HG02981 (cell line): Measurements from ENCODE around the gene MORF4L1.
A peak's percentile ranks its signal among the peaks of the same experiment; 100 is the strongest.
"Not testable (repeated sequence)": the region's sequence is repeated elsewhere in the genome, so short reads cannot be mapped to it uniquely, and the experiment has no call there.

Source experiments
- ATAC-seq: cut with Tn5 transposase; IDR thresholded peaks from one replicate; pipeline ENCODE4 v1.9.1; 2021; ENCODE audit warnings: mild to moderate bottlenecking, moderate library complexity; ENCODE audit not compliant: unreplicated experiment

MORF4L1 gene

DNA sequence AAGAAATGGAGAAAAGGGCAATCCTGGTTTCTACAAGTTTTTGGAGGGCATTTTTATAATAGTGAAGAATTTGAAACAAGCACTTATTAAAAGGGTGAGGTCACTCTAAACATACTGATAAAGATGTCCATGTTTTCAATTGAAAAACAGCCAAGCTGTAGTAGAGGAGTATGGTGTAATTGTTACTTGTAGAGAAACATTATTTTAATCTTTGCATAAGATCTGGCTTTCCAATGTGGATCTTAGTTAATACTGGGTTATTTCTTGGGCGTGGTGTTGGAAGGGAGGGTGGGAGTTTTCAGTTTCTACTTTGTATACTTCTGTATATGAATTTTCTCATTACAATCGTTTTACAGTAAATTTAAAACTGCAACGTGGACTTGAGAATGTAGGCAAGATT is 22.8 kb downstream of the MORF4L1 start:
- no peak for ATAC-seq

DNA sequence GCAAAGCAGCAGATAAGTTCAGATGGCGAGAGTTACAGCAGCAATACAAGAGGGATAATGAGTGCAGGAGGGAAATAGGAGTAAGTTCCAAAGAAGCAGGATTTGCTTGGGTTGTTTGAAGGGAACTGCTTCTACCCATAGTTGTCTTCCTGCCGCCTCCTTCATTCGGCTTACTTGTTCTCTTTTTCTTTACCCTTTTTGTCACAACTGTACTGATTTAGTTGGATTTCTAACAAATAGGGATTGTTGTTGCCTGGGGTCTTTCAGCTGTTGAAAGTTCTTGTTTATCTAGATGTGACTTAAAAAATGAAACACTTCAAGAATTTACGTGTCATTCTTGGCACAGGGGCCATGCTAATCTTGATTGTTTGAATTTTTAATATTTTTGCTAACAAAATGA is 25.9 kb downstream of the MORF4L1 start:
- ATAC-seq, result no peak

DNA sequence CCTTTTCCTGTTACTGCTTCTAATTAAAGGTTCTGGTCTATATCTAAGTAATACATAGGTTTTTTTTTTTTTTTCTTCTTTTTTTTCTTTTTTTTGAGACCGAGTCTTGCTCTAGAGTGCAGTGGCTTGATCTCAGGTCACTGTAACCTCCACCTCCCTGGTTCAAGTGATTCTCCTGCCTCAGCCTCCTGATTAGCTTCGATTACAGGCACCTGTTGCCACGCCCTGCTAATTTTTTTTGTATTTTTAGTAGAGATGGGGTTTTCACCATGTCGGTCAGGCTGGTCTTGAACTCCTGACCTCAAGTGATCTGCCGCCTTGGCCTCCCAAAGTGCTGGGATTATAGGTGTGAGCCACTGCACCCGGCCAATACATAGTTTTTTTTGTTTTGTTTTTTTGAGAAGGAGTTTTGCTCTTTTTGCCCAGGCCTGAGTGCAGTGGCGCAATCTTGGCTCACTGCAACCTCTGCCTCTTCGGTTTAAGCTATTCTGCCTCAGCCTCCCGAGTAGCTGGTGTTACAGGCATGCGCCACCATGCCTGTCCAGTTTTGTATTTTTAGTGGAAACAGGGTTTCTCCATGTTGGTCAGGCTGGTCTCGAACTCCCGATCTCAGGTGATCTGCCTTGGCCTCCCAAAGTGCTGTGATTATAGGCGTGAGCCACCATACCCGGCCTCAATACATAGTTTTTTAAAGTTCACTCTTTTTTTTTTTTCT is 28.3 kb downstream of the MORF4L1 start:
- ATAC-seq, result not testable (repeated sequence)

DNA sequence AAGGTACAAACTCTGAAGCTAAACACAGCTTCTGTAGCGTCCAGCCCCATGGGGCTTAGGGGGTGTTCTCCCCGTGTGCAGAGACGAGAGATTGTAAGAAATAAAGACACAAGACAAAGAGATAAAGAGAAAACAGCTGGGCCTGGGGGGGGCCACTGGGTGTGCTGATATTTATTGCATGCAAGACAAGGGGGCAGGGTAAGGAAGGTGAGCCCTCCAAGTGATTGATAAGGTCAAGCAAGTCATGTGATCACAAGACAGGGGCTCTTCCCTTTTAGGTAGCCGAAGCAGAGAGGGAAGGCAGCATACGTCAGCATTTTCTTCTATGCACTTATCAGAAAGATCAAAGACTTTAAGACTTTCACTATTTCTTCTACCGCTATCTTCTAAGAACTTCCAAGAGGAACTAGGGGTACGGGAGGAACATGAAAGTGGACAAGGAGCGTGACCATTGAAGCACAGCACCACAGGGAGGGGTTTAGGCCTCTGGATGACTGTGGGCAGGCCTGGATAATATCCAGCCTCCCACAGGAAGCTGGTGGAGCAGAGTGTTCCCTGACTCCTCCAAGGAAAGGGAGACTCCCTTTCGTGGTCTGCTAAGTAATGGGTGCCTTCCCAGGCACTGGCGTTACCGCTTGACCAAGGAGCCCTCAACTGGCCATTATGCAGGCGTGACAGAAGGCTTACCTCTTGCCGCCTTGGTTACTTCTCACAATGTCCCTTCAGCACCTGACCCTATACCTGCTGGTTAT is 29.8 kb downstream of the MORF4L1 start:
- not testable (repeated sequence) for ATAC-seq

DNA sequence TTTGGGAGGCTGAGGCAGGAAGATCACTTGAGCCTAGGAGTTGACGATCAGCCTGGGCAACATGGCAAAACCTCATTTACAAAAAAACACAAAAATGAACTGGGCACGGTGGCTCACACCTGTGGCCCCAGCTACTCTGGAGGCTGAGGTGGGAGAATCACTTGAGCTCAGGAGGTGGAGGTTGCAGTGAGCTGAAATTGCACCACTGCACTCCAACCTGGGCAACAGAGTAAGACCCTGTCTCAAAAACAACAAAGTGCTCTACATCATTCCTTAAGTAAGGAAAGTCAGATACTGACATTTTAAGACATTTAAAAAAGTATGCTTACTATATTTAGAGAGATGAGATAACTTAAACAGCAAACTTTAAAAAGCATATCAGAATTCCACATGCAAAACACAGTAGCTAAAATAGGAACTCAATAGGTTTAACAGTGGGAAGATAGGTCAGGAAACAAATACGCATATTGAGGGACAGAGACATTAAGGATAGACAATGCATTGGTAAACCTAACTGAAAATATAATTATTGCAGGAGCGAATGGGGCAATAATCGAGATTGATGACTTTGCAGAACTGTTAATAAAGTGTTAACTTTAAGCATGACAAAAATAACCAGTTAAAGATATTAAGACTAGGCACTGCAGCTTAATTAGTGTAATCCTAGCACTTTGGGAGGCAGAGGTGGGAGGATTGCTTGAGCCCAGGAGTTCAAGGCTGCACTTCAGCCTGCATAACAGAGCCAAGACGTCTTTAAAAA is 32.1 kb downstream of the MORF4L1 start:
- no peak for ATAC-seq

DNA sequence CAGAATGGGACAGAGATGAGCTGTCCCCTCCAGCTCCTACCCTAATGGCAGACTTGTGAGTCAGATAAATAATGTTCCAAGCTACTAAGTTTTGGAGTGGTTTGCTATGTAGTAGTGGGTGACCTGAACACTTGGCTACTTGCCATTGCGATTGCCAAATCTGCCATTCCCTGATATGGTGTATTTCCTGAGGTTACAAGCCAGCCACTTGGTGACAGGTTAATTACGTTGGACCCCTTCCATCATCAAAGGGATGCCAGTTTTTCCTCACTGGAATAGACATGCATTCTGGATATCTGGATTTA is 33.6 kb downstream of the MORF4L1 start:
- no peak for ATAC-seq

DNA sequence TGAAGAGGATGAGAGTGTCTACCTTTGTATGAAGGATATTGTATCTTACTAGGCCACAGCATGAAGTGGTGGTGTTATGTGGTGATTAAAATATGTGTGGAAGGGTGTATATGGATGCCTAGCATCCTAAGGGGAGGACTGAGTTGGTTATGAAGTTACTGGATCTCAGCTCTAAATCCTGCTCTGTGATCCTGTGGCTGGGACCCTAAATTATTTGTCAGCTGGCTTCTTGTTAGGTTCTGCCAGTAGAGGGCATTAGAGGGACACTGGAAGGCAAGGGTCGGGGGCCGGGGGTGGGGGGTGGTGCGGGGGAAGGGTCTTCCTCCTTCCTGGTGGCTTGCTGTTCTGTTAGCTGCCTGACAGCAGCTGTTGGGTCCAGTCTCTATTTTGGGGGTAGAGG is 34.9 kb downstream of the MORF4L1 start:
- ATAC-seq, result no peak

DNA sequence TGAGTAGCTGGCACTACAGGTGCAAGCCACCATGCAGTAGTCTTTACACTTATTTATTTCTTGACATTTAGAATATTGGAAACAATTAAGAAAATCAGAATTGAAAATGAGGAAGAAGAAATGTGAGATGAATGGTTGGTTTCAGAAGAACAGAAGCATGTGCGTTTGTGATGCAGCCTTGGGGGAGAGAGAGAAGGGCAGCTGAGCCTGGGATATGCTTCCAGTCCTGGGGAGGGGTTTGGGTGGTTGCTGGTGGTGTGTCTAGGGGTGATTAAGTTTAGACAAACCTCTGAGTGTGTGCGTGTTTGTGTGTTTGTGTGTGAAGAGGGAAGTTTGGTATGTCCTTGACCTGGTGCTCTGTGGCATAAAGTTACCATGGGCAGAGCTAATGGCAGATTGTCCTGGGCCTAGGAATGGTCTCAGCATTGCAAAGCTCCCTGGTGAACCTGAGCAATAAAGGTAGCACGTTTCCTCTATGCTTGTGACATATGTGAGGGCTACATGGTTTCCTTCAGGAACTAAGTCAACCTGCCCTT is 36.5 kb downstream of the MORF4L1 start:
- ATAC-seq, result no peak

DNA sequence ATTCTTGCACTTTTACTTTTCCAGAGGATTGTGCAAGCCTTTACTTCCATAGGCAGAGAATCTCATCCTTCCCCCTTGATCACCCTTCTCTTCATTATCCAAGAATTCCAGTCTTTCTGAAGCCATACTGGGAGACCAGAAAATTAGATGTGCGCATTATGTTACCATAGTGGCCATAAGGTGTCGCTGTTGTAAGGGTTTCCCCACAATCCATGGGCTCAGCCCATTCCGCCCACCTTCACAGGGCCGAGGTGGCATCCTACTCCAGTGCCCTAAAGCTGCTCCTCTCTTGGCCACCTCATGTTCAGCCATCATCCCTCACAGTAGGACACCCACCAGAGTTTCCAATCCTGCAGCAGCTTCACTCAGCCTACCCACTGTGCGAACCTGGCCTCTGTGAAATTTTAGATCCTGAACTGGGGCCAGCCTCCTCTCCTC is 37.1 kb downstream of the MORF4L1 start:
- peak; percentile 56 for ATAC-seq

DNA sequence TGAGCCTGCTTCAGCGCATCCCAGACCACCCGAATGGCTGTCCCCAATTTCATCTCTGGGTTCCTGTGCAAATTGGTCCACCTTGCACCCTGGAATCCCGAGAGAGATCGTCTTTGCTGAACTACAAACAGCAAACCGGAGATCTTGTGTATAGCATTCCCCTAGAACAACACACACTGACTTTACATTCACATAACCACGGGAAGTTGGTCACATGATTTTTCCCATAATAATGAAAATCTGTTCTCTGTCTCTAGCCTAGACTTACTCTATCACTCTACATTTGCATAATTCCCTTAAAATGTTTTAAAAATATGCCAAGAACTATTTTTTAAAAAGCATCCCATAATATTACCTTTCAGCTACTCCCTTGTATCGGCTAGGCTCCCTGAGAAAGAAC is 37.6 kb downstream of the MORF4L1 start:
- ATAC-seq, result no peak

DNA sequence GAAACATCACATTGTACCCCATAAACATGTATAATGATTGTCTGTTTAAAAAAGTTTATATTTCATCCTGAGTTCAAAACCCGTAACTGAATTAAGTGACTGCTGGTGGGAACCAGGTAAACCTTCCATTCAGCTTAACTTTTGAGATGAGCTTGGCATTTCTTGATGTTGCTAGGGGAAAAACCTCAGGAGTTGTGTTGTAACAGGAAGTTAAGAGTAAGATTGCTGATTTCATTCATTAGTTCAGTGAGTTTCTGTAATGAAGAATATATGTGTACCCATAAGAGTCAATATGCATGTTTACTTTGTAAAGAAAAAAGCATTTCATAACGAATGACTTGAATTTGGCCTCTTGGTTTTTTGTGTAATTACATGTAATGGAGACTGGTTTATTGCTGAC is 39.6 kb downstream of the MORF4L1 start:
- no peak for ATAC-seq

DNA sequence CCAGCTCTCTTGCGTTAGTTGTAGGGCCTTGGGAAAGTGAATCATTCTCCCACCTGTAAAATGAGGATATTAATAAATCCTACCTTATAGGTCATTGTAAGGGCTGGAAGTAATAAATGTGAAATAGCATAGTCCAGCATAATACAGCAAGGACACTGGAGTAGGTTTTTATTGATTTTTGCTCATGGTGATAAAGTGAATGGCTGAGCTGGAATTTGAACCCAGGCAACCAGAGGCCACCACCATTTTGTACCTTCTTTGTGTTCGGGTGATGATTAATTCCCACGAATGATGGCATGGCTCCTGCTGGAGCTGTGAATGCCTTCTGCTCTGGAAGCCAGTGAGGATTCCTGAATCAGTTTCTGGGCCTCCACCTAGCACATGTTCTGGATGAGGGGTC is 40.3 kb downstream of the MORF4L1 start:
- no peak for ATAC-seq

DNA sequence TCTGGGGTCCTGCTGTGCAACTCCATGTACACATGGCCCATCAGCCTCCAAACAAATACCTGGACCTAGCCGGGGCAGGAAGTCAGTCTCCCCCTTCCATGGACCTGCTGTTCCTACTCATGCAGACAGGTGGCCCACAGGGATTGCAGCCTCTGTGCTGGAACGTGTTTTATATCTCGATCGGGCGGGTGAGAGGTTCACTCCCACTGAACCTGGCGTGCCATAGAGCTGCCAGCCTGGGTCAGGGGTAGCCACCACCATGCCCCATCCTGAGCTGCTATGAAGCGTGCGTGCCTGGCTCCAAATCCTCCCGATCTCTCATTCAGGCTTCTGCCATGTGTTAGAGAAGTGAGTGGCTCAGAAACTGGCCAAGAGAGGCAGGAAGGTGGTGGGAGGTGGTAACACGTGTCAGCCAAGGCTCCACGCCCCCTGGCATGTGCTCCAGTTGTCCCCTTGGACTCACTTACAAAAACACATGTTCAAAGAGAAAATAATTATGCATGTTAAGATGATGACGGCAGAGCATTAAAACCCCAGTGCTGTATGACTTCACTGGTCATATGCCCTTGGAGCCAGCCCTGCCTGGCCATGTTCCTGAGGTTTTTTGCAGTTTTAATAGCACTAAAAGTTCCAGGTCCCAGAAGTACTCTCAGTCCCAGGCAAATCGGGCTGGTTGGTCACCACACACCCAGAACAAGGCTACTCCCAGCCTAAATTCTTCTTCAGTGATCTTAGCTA is 41.5 kb downstream of the MORF4L1 start:
- no peak for ATAC-seq

DNA sequence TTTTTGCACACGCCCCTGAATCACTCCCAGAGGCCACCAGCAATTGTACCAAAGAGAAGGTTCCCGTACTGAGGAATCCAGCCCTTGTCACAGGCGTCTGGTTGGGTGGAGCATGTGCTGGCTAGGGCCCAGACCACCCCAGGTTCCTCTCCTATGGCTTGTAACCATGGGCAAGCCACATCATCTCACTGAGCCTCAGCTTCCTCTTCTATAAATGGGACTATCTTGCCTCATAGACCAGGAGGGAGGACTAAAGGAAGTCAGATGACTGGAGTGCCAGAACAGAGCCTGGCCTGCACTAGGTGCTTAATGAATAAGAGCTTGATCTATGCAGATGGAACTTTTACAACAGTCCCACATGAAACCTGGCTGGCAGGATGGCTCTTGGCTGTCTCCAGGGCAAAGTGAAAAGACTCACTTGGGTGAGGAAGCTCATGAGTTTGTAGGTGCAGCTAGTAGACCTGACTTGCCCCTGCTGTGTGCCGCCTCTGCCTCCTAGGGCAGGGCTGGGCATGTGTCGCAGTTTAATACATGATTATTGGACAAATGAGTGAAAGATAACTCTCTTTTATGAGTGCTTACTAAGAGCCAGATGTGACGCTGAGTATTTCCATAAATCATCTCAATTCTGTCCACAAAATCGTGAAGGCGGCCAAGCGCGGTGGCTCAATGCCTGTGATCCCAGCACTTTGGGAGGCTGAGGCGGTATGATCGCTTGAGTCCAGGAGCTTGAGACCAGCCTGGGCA is 42.8 kb downstream of the MORF4L1 start:
- no peak for ATAC-seq

DNA sequence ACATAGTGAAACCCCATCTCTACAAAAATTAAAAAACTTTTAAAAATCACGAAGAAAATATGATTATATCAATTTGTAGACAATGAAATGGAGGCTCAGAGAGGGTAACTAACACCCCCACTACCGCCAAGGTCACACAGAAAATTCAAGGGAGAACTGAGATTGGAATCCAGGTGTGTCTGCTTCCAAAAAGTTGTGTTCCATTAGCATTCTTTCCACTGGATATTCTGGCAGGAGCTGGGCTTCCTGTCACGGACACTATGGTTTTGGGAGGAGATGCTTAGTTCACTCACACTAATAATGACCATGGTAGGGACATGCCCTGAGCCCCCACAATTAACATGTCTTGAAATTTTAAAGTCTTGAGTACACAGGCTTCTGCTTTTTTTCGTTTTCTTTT is 43.4 kb downstream of the MORF4L1 start:
- no peak for ATAC-seq

DNA sequence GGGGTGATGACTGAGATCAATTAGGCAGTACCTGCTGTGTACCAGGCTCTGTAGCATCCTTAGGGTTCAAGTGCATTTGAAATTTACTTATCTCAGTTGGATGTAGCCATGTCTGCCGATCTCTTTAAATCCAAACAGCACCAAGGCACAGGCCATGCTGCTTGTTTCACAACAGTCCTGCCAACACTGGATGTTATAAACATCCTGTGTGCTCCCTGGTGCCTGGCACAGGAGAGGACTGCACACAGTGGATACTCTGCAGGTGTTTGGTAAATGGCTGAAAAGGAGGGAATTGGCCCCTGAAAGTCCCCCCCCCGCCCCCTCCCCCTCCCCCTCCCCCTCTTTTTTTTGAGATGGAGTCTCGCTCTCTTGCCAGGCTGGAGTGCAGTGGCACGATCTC is 45.2 kb downstream of the MORF4L1 start:
- ATAC-seq, result no peak

DNA sequence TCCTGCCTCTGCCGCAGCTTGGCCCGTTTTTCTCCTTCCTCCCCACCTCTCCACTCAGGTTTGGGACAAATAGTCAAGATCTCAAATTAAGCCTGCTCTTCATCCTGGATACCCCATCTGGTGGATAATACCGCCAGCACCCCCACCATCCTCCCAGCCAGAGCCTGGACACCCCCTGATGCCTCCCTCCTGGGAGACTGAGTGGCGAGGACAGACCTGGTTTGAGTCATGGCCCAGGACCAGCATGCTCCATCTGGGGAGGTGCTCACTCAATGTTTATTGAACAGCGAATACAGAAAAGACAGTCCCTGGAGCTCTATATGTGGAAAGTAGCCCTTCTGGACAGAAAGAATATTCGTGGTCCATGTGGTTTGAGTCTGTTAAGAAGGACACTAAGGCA is 48.8 kb downstream of the MORF4L1 start:
- ATAC-seq, result no peak

DNA sequence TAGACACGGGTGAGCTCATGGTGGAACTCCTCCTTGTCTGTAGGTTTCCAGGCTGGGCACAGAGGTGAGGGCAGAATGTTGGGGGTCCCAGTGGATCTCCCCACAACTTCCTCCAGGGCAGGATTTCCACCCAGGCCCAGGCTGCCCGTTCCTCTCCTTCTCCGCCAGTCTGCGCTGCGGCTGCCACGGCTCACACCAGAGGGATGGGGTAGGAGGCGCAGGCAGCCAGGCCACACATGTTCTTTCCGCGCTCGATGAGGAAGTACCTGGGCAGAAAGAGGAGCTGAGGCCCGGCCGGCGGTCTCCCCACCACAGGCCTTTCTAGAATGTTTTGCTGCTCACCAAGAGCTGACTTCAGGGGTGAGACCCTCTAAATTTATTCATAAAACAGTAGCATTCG is 49.2 kb downstream of the MORF4L1 start:
- ATAC-seq, result no peak

DNA sequence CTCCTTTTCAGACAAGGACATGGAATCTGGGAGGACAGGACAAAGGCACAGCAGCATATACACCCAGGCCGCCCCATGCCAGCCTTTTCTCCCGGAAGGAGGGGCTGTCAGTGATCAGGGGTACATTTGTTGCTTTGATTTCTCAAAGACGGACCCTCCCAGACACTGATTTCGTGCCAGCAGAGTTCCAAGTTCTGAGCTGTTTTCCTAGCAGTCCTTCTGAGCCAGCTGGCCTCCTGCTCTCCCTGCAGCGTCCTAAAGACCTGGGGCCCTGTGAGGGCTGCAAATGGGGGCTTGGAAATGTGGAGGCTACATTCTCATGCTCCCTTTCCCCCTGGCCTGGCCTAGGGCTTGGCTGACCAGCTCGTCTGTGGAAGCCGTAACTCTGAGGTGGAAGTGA is 49.8 kb downstream of the MORF4L1 start:
- no peak for ATAC-seq

DNA sequence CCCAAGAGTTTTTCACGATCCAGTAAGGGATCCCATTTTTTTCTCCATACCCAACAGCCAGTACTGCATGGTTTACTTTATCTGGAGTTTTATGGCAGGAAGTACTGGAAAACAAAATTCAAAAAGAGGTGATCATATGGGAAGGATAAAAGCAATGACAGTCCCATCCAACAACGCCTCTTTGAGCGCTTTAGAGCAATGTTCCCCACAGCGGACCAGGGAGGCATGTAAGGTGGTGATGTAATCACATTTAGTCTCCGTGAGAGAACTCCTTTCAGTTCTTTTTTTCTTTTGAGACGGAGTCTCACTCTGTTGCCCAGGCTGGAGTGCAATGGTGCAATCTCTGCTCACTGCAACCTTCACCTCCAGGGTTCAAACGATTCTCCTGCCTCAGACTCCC is 50.3 kb downstream of the MORF4L1 start:
- no peak for ATAC-seq
